GM18861 (cell line): Measurements from ENCODE around the gene FAS.
"Not testable (repeated sequence)": the region's sequence is repeated elsewhere in the genome, so short reads cannot be mapped to it uniquely, and the experiment has no call there.

ENCODE experiments used
- ATAC-seq: cut with Tn5 transposase; IDR thresholded peaks from one replicate; pipeline ENCODE4 v1.9.1; 2021; ENCODE audit not compliant: unreplicated experiment

FAS gene

GRCh38 chr10:88991899-88992320 lies 1.3 kb downstream of the FAS start:
- no peak for ATAC-seq

- ATAC-seq = no peak
Observed at GRCh38 chr10:88992921-88993524, 2.4 kb downstream of the FAS start.

GRCh38 chr10:88994019-88994418 lies 3.4 kb downstream of the FAS start:
- no peak for ATAC-seq

GRCh38 chr10:88995156-88995876 lies 4.7 kb downstream of the FAS start:
- no peak for ATAC-seq

- ATAC-seq = peak; percentile 47
Observed at GRCh38 chr10:88996927-88997326, 6.3 kb downstream of the FAS start.

- no peak for ATAC-seq
Observed at GRCh38 chr10:88999625-89000024, 9.0 kb downstream of the FAS start.

GRCh38 chr10:89001024-89001728 lies 10.6 kb downstream of the FAS start:
- peak; percentile 31 for ATAC-seq

GRCh38 chr10:89001729-89002072 lies 11.1 kb downstream of the FAS start:
- no peak for ATAC-seq

GRCh38 chr10:89002226-89002978 lies 11.8 kb downstream of the FAS start:
- no peak for ATAC-seq

- no peak for ATAC-seq
Observed at GRCh38 chr10:89003344-89003743, 12.7 kb downstream of the FAS start.

GRCh38 chr10:89007129-89007893 lies 16.7 kb downstream of the FAS start:
- no peak for ATAC-seq

- ATAC-seq = not testable (repeated sequence)
Observed at GRCh38 chr10:89018700-89019346, 28.2 kb downstream of the FAS start.

GRCh38 chr10:89019569-89020327 lies 29.1 kb downstream of the FAS start:
- ATAC-seq = no peak

- not testable (repeated sequence) for ATAC-seq
Observed at GRCh38 chr10:89021526-89021925, 30.9 kb downstream of the FAS start.

GRCh38 chr10:89022734-89023133 lies 32.1 kb downstream of the FAS start:
- no peak for ATAC-seq

- ATAC-seq = no peak
Observed at GRCh38 chr10:89025453-89025852, 34.9 kb downstream of the FAS start.

- no peak for ATAC-seq
Observed at GRCh38 chr10:89029181-89029580, 38.6 kb downstream of the FAS start.

GRCh38 chr10:89029785-89030437 lies 39.3 kb downstream of the FAS start:
- ATAC-seq = no peak

GRCh38 chr10:89030791-89031190 lies 40.2 kb downstream of the FAS start:
- no peak for ATAC-seq
